H1 (cell line): ENCODE results near the gene CALM1. TPM values are rescaled to one million over a fixed set of nuclear protein-coding genes. Genes with fewer than 3 reads are reported as not detected.

ENCODE experiments used
- FOSL1 ChIP-seq: IDR thresholded peaks from 2 replicates; pipeline ENCODE4 v1.6.1; 2011; ENCODE audit warnings: mild to moderate bottlenecking, low read depth, low read length, moderate library complexity; ENCODE audit not compliant: insufficient read depth
- TBP ChIP-seq: IDR thresholded peaks from 2 replicates; pipeline ENCODE4 v1.6.1; 2011; ENCODE audit warnings: low read depth, low read length, improper control_type of control experiment
- polyA plus RNA-seq, 7 experiments: library from polyadenylated mRNA; depleted of rRNA in 3 of 7; stranded (reverse) in 5 of 7; unstranded in 2 of 7; fragments of >200 nt in 5 of 7; fragments of 200-250 nt in 2 of 7; gene quantifications; 1 replicate in 5 of 7; 2 replicates in 1 of 7; 4 replicates in 1 of 7; pipeline versions ENCODE4 v1.2.1 to v1.2.3, GENCODE V29; 2011 to 2013; ENCODE audit warnings: missing spikeins in 2 of 7, mixed read lengths in 2 of 7
- total RNA-seq: library from RNA; stranded (reverse); fragmentation: NEBNext Ultra II Directional; extraction: Animal tissue kit (Norgen Biotek cat#: 25700); gene quantifications from 2 replicates; pipeline ENCODE4 v1.2.1, GENCODE V29; 2021

CALM1 gene
- total and polyA plus RNA-seq, 2 of the 8 experiments (the other 6 are each of a cell fraction or from before 2014, with no cell fraction given) = 285 to 422 TPM

DNA sequence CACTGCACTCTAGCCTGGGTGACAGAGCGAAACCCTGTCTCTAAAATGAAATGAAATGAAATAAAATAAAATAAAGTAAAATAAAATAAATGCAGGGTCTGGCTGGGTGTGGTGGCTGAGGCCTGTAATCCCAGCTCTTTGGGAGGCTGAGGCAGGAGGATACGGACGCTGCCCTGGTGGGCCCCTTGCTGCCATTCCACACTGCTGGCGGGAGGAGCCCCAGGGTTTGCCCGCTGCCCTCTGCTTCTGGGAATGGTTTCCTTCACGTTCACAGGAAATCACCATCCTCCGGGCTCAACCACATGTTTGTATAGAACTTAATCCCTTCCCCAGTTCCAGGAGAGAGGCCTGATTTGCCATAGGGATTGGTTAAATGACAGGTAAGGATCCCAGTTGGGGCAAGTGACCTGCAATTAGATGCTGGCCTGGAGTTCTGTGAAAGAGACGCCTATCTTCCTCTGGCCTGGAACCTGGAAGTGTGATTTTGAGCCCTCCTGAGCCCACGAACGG, 29.3 kb downstream of the CALM1 start (continued):
- no peak for TF ChIP-seq FOSL1
- no peak for TF ChIP-seq TBP
